Amniotic stem cell (primary cell): Measurements from ENCODE around the gene GDF7.

Experiments
- DNase-seq: peaks from one replicate; lab custom pipeline; 2025; lab: John Stamatoyannopoulos, UW

Gene GDF7

GRCh38 chr2:20629181-20629580, 37.8 kb upstream of the GDF7 start:
- DNase-seq: no peak

GRCh38 chr2:20629581-20630171, 37.3 kb upstream of the GDF7 start:
- no peak for DNase-seq

GRCh38 chr2:20630967-20631366, 36.0 kb upstream of the GDF7 start:
- no peak for DNase-seq

GRCh38 chr2:20631617-20632307, 35.2 kb upstream of the GDF7 start:
- DNase-seq: no peak

GRCh38 chr2:20632446-20632990, 34.4 kb upstream of the GDF7 start:
- DNase-seq: no peak

GRCh38 chr2:20633001-20633400, 33.9 kb upstream of the GDF7 start:
- DNase-seq: no peak

- DNase-seq: no peak
Observed at GRCh38 chr2:20633794-20634506, 33.0 kb upstream of the GDF7 start.

- peak; percentile 6 for DNase-seq
Observed at GRCh38 chr2:20634507-20635112, 32.3 kb upstream of the GDF7 start.

- no peak for DNase-seq
Observed at GRCh38 chr2:20635113-20635510, 31.8 kb upstream of the GDF7 start.

GRCh38 chr2:20635675-20636584, 31.0 kb upstream of the GDF7 start:
- peak; percentile 68 for DNase-seq

- DNase-seq: no peak
Observed at GRCh38 chr2:20637147-20637546, 29.8 kb upstream of the GDF7 start.

- DNase-seq: no peak
Observed at GRCh38 chr2:20638014-20638413, 28.9 kb upstream of the GDF7 start.

GRCh38 chr2:20638646-20639430, 28.1 kb upstream of the GDF7 start:
- DNase-seq: no peak

GRCh38 chr2:20640411-20641122, 26.4 kb upstream of the GDF7 start:
- no peak for DNase-seq

- DNase-seq: no peak
Observed at GRCh38 chr2:20641123-20641985, 25.6 kb upstream of the GDF7 start.

- peak; percentile 42 for DNase-seq
Observed at GRCh38 chr2:20642055-20642971, 24.6 kb upstream of the GDF7 start.

- no peak for DNase-seq
Observed at GRCh38 chr2:20643060-20643459, 23.9 kb upstream of the GDF7 start.

GRCh38 chr2:20643826-20644225, 23.1 kb upstream of the GDF7 start:
- DNase-seq: no peak
